Esophagus (tissue), 2 donors: Measurements from ENCODE around the gene MCEE. TPM values are rescaled to one million over a fixed set of nuclear protein-coding genes. Genes with fewer than 3 reads are reported as not detected.

Experiments
- H3K27ac ChIP-seq, 2 donors: one replicate each; pipeline ENCODE4 v1.5.1; 2013; ENCODE audit warnings: low read depth in 2 of 2, mild to moderate bottlenecking in 2 of 2, inconsistent platforms in 1 of 2, low read length in 1 of 2, moderate library complexity in 1 of 2
- H3K27me3 ChIP-seq, 2 donors: one replicate each; pipeline ENCODE4 v1.6.1; 2013; ENCODE audit warnings: low read length in 2 of 2, control low read depth in 1 of 2, mild to moderate bottlenecking in 1 of 2; ENCODE audit not compliant: insufficient read depth in 2 of 2, control insufficient read depth in 1 of 2
- H3K36me3 ChIP-seq, 2 donors: one replicate each; pipeline ENCODE4 v1.6.1; 2013; ENCODE audit warnings: low read length in 1 of 2; ENCODE audit not compliant: control insufficient read depth in 2 of 2, insufficient read depth in 2 of 2
- H3K4me1 ChIP-seq, 2 donors: one replicate each; pipeline ENCODE4 v1.6.1; 2013; ENCODE audit warnings: low read length in 1 of 2; ENCODE audit not compliant: control insufficient read depth in 2 of 2, insufficient read depth in 2 of 2
- H3K4me3 ChIP-seq, 2 donors: one replicate each; pipeline ENCODE4 v1.5.1; 2013; ENCODE audit warnings: low read length in 2 of 2, mild to moderate bottlenecking in 2 of 2, low read depth in 1 of 2, moderate library complexity in 1 of 2
- H3K9me3 ChIP-seq, 2 donors: one replicate each; pipeline ENCODE4 v1.6.1; 2013; ENCODE audit warnings: mild to moderate bottlenecking in 2 of 2, low read depth in 1 of 2, low read length in 1 of 2, moderate library complexity in 1 of 2; ENCODE audit not compliant: control insufficient read depth in 2 of 2, insufficient read depth in 1 of 2
- WGBS, 2 donors: extraction: QIAGEN DNeasy Blood & Tissue Kit; methylation state at CpG; one replicate each; pipeline ENCODE4 v1.1.7; 2013; 5-methylcytosine and 5-hydroxymethylcytosine counted together
- polyA plus RNA-seq, 2 donors: library from polyadenylated mRNA; stranded (reverse); fragments of 200-250 nt; gene quantifications; one replicate each; pipeline ENCODE4 v1.2.3, GENCODE V29; 2013
- donor health status: healthy with polysubstance abuse.
- donor health status: Bipolar disorder and iron deficiency.

Gene MCEE
- polyA plus RNA-seq, 2 donors: 37.0 to 41.2 TPM

GRCh38 chr2:71071681-71072398 is 58.2 kb downstream of the MCEE start:
- Histone ChIP-seq H3K36me3 (peaks cover 14 to 21% of the 10 kb centered on the region in 2 donors), H3K9me3 (no peaks in the 10 kb centered on the region), H3K27ac (peak overlapping the region; percentile 90 to 96), H3K4me1 (peaks cover 9 to 24% of the 10 kb centered on the region in 2 donors), H3K4me3 (peak overlapping the region in 1 of 2 donors; percentile 28), H3K27me3 (no peaks in the 10 kb centered on the region)
- 41 to 47% methylated on average over 14 of the region's 14 CpGs for WGBS, 2 donors

- H3K36me3 ChIP-seq: peaks cover 8 to 12% of the 10 kb centered on the region in 2 donors
- peak overlapping the region in 1 of 2 donors; percentile 84 for H3K4me3 ChIP-seq
- H3K27ac ChIP-seq: peak overlapping the region; percentile 90 to 95
- H3K9me3 ChIP-seq: no peaks in the 10 kb centered on the region
- H3K4me1 ChIP-seq: peaks cover 9 to 24% of the 10 kb centered on the region in 2 donors
- H3K27me3 ChIP-seq: no peaks in the 10 kb centered on the region
- 37 to 38% methylated on average over 10 of the region's 10 CpGs for WGBS, 2 donors
These were observed 59.5 kb downstream of the MCEE start for GRCh38 chr2:71070294-71071093.

GRCh38 chr2:71069376-71069775 is 60.7 kb downstream of the MCEE start:
- H3K4me1 ChIP-seq: peaks cover 9 to 25% of the 10 kb centered on the region in 2 donors
- peaks cover 8 to 11% of the 10 kb centered on the region in 2 donors for H3K36me3 ChIP-seq
- peak overlapping the region; percentile 91 to 99 for H3K27ac ChIP-seq
- WGBS, 2 donors: 36 to 40% methylated on average over 5 of the region's 5 CpGs
- no peaks in the 10 kb centered on the region for H3K9me3 ChIP-seq
- no peaks in the 10 kb centered on the region for H3K27me3 ChIP-seq
- peak overlapping the region; percentile 74 to 84 for H3K4me3 ChIP-seq

GRCh38 chr2:71068218-71069035 is 61.6 kb downstream of the MCEE start, which contains the start of gene NAGK:
Gene NAGK (plus strand): TSS chr2:71068648. CDS start chr2:71068684, 36 bp downstream.
- 0% methylated on average over 66 of the region's 66 CpGs for WGBS, 2 donors

GRCh38 chr2:71067567-71068217 is 62.3 kb downstream of the MCEE start:
- peak overlapping the region; percentile 74 to 84 for H3K4me3 ChIP-seq
- H3K9me3 ChIP-seq: no peaks in the 10 kb centered on the region
- no peaks in the 10 kb centered on the region for H3K27me3 ChIP-seq
- 4% methylated on average over 26 of the region's 26 CpGs for WGBS, 2 donors
- H3K27ac ChIP-seq: peak overlapping the region; percentile 92 to 99
- H3K36me3 ChIP-seq: peaks cover 1 to 4% of the 10 kb centered on the region in 2 donors
- H3K4me1 ChIP-seq: peaks cover 7 to 29% of the 10 kb centered on the region in 2 donors

More at GRCh38 chr2:71068218-71069035, 61.6 kb downstream of the MCEE start, which contains the start of gene NAGK:
- Histone ChIP-seq H3K4me3 (peak within 1 kb of the TSS; percentile 74 to 84), H3K9me3 (no peaks in the 10 kb centered on the region), H3K4me1 (peaks cover 9 to 28% of the 10 kb centered on the region in 2 donors), H3K27ac (peak within 1 kb of the TSS; percentile 92 to 99), H3K36me3 (peaks cover 3 to 8% of the 10 kb centered on the region in 2 donors), H3K27me3 (no peaks in the 10 kb centered on the region)

GRCh38 chr2:71066856-71067255 is 63.2 kb downstream of the MCEE start:
- Histone ChIP-seq H3K36me3 (peaks cover 0 to 1% of the 10 kb centered on the region in 2 donors), H3K27me3 (no peaks in the 10 kb centered on the region), H3K27ac (peak overlapping the region in 1 of 2 donors; percentile 35), H3K4me3 (no peak overlapping the region), H3K9me3 (no peaks in the 10 kb centered on the region), H3K4me1 (peaks cover 3 to 23% of the 10 kb centered on the region in 2 donors)
- 68 to 71% methylated on average over 3 of the region's 3 CpGs for WGBS, 2 donors

- H3K9me3 ChIP-seq: no peaks in the 10 kb centered on the region
- H3K27me3 ChIP-seq: no peaks in the 10 kb centered on the region
- H3K4me3 ChIP-seq: no peak overlapping the region
- peaks cover 0 to 1% of the 10 kb centered on the region in 2 donors for H3K36me3 ChIP-seq
- H3K4me1 ChIP-seq: peaks cover 3 to 8% of the 10 kb centered on the region in 2 donors
- WGBS, 2 donors: 49 to 55% methylated on average over 7 of the region's 7 CpGs
- peak overlapping the region; percentile 82 to 94 for H3K27ac ChIP-seq
These were observed 65.0 kb downstream of the MCEE start for GRCh38 chr2:71064754-71065621.

GRCh38 chr2:71064110-71064611 is 65.9 kb downstream of the MCEE start:
- H3K4me3 ChIP-seq: peak overlapping the region in 1 of 2 donors; percentile 10

More at GRCh38 chr2:71064110-71064611, 65.9 kb downstream of the MCEE start:
- H3K36me3 ChIP-seq: no peaks in the 10 kb centered on the region
- H3K9me3 ChIP-seq: no peaks in the 10 kb centered on the region
- H3K27me3 ChIP-seq: no peaks in the 10 kb centered on the region
- peak overlapping the region; percentile 82 to 94 for H3K27ac ChIP-seq
- H3K4me1 ChIP-seq: peaks cover 0 to 8% of the 10 kb centered on the region in 2 donors
- WGBS, 2 donors: 36% methylated on average over 9 of the region's 9 CpGs
